ENCODE measurements around the gene MAPK8IP3.

The MAPK8IP3 gene

DNA sequence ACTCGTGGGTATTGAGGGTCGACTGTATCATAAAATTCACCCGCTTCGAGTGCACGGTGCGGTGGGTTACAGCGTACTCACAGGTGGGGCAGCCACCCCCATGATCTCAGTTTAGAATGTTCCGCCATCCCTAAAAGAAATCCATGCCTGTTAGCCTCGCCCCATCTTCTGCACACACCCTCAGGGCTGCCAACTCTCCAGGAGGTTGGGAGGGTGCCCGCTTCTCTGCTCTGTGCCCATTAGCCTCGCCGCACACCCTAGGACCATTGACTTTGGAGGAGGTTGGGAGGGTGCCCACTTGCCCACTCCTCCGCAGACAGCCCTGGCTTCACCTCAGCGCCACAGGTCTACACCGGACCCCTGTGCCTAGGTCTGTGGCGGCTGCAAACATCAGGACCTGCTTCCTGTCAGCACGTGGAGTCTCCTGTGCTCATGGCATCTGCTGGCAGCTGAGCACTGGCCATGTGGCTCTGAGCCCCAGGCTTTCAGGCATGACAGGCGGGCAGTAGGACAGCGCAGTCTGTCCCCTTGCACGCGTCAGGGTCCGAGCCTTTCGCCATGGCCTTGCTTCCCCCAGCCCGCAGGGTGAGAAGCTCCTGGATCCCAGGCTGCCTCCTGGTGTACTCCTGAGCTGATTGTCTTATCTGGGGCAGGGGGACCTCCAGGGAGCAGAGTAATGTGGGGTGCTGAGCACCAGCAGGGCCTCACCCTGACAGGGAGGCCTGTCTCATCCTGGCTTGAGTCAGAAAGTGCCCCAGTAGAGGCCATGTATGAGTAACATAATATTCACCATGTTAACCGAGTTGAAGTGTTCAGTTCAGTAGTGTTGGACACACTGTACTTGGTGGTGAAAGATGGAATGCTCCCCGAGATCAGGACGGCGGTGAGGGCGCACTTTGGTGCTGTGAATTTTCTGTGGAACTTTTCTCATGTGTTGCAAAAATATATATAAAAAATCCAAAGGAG is 43.4 kb downstream of the MAPK8IP3 start:
- no peak for DNase-seq
- intact Hi-C loops (cut with DNase I): no loop called here

DNA sequence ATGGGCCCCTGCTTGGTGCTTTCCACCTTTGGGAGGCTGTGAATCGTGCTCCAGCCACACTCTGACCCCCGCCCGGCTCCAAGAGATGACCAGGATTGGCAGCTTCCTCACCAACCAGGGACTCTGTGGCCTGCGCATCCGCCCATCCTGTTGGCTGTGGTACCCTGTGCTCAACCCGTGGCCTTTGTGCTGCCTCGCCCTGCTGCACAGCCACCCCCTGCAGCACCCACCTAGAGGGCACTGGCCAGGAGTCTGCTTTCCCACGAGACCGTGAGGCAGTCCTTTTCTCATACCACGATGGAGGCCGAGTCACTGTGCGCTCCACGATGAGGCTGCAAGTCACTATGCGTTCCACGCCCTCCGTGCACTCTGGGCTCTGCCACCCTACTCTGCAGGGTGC is 46.0 kb downstream of the MAPK8IP3 start:
- DNase-seq: no peak

DNA sequence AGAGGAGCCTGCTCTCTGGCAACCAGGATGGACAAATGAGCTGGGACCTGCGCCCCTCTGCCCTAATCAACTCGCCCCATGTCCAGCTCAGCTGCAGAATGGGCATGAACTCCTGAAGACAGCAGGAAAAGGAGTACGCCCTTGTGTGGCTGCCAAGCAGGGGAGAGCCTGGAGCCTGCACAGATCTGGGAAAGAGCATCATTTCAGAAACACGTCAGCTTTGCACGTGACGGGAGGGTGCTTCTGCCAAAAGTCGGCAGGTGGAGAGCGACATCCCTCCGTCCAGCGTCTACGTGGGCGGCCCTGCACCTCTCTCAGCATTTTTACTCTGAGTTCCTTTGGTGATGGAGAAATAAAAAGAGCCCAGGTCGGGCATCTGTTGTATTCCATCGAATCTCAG is 46.9 kb downstream of the MAPK8IP3 start:
- no peak for DNase-seq
- intact Hi-C loops (cut with DNase I): no loop called here

More for the DNA sequence above, 46.0 kb downstream of the MAPK8IP3 start:
- intact Hi-C loops (cut with DNase I): no loop called here

DNA sequence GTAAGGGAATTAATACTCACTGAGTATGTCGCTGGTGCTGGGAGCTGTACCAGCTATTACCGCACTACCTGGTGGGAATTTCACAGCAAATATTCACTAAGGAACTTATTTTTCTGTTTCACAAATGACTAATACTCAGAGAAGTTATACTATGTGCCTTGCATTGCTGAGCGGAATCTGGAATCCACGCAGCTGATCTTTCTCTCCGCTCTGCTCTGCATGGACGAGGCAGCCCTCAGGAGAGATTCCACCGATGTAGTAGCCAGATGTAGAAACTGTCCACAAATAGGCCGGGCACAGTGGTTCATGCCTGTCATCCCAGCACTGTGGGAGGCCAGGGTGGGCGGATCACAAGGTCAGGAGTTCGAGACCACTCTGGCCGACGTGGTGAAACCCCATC is 48.2 kb downstream of the MAPK8IP3 start:
- DNase-seq: peak in 3 of 42 donors; percentile 26 to 60 (median 28)
- intact Hi-C loops (cut with DNase I): no loop called here

DNA sequence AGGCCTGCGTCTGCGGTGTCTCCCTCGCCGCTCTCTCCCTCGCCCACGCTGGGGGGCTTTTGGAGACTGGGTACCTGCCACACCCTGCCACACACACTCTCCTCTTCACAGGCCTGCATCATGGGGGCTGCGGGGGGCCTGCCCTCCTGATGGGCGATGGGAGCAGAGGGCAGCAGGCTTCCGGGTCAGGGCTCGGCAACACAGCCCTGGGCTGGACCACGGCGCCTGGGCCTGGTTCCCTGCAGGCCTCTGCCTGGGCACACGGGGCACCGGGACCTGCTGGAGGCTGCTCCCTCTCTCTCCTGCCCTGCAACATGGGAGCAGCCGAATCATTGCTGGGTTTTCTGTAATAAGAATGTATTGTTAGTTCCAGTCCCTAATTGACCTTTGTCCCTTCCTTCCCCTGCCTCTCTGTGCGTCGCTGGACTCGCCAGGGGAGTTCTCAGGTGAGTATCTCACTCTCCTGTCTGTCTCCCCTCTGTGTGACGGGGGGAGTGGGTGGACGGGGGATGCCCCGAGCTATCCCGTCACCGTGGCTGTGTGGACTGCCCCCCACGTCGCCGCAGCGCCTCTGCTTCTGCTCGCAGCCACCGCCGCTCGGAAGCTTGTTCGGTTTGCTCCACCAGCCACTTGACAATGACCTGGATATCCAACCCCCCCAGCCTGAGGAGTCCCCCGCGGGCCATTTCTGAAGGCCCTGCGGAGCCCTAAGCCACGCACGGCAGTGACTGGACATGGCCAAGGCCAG is 51.9 kb downstream of the MAPK8IP3 start:
- intact Hi-C loops (cut with DNase I): no loop called here
- no peak for DNase-seq

DNA sequence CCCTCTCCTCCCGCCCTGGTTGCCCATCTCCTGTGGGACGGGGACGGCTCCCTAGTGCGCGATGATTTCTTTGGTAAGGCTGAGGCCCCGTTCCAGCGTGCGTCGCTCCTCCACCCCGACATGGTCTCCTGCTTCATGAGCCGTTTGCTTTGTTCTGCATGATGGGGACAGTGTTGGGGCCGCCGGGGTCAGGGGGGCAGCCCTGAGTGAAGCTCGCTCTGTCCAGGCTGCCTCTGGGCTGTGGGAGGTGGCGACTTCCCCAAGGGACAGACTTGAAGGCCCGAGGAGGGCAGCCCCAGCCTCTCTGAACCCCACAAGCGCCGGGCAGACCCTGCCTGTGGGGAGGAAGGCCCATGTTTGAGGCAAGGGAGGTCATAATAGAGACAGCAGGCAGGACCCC is 52.9 kb downstream of the MAPK8IP3 start:
- intact Hi-C loops (cut with DNase I): no loop called here
- DNase-seq: no peak

DNA sequence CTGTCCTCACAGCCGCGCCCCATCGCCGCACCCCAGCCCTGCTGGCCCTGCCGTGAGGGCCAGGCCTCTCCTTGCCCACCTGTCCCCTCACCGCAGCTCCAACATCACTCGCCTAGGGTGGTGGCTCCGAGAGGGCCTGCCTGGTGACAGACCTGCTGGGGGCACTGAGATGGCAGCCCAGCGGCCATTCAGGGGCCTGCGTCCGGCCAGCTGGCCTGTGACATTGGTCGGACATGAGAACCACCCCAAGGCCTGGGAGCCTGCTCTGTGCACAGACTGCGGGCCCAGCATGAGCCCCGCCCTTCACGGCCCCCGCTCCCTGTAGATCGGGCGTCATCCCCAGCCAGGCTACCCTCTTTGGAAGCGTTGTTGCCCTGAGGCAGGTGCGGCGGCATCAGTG is 53.5 kb downstream of the MAPK8IP3 start:
- intact Hi-C loops (cut with DNase I): no loop called here
- DNase-seq: no peak

DNA sequence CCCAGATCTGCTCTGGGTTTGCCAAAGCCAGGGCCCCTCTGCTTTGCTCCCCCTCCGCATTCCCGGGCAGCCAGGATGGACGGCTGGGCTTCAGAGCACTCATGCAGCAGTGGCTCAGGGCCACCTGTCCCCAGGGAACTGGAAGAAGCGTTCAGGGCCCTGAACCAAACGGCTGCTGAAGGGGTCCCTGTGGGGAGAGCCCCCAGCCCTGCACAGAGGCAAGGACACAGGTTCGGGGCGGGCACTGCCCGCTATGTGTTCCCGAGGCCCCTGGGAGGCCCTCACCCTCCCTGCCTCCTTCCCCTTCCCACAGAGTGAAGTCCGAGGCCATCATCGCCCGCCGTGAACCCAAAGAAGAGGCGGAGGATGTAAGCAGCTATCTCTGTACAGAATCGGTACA is 54.9 kb downstream of the MAPK8IP3 start:
- intact Hi-C loops (cut with DNase I): loop anchor here (10.0 kb wide), 1 partner anchor 56 kb away; the partner anchor contains the start of gene MAPK8IP3
- no peak for DNase-seq

DNA sequence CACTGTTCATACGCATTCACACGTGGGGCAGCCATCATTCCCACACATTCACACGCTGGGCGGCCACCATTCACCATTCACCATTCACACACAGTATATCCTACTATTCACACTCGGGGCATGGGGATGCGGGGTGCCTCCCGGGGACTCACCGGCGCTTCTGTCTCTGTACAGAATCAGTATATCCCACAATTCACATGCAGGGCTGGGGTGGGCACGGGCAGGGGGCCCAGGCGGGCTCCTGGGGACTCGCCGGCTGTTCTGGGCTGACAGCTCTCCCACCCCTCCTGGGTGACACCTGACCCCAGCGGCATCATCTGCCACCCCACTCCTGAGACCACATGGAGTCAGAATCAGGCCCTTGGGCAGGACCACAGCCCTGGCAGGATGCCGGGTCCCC is 55.8 kb downstream of the MAPK8IP3 start:
- intact Hi-C loops (cut with DNase I): loop anchor here (10.0 kb wide), 1 partner anchor 57 kb away; the partner anchor contains the start of gene MAPK8IP3
- DNase-seq: no peak

DNA sequence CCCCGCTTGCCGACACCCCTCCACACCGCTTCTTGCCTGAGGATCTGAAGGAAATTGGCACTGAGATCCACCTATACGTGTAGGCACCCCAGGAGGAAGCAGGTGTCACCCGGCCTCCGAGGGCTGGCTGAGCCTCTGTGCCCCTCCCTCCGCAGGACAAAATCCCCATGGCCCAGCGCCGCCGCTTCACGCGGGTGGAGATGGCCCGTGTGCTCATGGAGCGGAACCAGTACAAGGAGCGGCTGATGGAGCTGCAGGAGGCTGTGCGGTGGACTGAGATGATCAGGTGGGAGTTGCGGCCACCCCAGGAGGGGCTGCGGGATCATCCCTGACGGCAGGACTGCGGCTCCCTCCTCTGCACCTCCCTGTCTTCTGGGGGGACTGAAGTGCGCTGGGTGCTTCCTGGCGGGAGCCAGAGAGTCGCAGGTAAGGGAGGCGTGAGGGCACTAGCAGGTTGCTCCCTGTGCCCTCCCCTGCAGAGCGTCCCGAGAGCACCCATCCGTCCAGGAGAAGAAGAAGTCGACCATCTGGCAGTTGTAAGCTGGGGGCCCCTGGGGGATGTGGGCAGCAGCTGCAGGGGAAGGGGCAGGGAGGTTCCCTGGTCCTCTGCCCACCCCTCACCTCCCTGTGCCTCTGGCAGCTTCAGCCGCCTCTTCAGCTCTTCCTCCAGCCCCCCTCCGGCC is 56.3 kb downstream of the MAPK8IP3 start:
- DNase-seq: no peak
- intact Hi-C loops (cut with DNase I): loop anchor here (10.0 kb wide), 1 partner anchor 58 kb away; the partner anchor contains the start of gene MAPK8IP3

DNA sequence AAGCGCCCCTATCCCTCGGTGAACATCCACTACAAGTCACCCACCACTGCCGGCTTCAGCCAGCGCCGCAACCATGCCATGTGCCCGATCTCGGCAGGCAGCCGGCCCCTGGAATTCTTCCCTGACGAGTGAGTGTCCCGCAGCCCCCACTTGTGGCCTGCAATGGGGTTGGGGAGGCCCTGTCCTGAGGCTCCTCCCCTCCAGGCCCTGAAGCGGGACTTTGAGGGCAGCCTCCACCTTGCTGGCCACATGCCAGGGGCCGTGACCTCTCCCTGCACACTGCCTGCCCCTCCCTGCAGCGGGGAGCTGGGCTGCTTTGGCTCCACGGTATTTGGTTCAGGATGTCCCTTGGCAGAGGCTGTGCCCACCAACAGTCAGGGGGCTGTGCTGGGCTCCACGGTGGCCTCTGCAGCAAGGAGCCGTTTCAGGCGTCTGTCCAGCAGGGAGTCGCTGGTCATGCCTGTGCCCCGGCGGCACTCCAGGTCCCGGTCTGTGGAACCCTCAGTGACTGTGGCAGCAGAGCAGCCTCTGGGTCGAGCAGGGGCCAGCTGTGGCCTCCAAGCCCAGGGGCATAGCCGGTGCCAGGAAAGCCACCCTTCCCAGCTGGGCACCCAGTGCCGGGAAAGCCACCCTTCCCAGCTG is 57.0 kb downstream of the MAPK8IP3 start:
- intact Hi-C loops (cut with DNase I): loop anchor here (10.0 kb wide), 1 partner anchor 58 kb away; the partner anchor contains the start of gene MAPK8IP3
- DNase-seq: no peak

DNA sequence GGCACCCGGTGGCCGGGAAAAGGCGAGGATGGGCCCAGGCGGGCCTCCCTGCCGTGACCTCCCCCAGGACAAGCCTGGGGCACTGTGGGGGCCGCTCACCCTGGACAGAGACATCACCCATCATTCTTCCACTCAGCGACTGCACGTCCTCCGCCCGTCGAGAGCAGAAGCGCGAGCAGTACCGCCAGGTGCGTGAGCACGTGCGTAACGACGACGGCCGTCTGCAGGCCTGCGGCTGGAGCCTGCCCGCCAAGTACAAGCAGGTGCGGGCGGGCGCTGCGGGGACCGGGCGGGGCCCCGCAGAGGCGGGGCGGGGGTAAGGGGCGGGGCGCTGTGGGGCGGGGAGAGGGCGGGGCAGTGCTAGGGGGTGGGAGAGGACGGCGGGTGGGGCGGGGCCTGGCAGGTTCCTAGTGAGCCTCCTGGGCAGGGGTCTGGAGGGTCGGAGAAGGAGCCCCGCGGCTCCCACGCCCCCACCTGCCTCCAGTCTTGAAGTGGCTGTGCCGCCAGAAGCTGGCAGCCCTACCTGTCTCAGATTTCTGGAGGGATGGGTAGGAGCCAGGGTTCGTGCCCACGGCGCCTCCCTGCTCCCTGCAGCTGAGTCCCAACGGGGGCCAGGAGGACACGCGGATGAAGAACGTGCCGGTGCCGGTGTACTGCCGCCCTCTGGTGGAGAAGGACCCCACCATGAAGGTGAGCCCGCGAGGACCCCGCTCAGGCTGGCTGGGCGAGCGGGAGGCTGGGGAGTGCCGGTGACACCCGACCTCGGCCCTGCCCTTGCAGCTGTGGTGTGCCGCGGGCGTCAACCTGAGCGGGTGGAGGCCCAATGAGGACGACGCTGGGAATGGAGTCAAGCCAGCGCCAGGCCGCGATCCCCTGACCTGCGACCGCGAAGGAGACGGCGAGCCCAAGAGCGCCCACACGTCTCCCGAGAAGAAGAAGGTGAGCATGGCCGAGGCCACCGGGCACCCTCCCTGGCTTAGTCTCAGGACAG is 57.8 kb downstream of the MAPK8IP3 start:
- DNase-seq: peak in 23 of 42 donors; percentile 32 to 70 (median 48)
- intact Hi-C loops (cut with DNase I): loop anchor here (10.0 kb wide), 1 partner anchor 59 kb away; the partner anchor contains the start of gene MAPK8IP3

DNA sequence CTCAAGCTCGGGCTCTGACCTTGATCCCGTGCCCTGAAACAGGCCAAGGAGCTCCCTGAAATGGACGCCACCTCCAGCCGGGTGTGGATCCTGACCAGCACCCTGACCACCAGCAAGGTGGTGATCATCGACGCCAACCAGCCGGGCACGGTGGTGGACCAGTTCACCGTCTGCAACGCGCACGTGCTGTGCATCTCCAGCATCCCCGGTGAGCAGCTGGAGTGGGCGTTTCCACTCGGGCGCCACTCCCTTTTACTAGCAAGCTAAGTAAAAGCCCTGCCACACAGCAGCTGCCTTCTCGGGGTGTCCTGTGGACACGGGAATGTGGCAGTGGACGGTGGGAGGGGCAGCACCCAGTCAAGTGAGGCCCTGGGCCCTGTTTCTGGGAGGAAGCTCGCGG is 59.0 kb downstream of the MAPK8IP3 start:
- DNase-seq: peak in 12 of 42 donors; percentile 19 to 65 (median 42)
- intact Hi-C loops (cut with DNase I): loop anchor here (10.0 kb wide), 1 partner anchor 60 kb away; the partner anchor contains the start of gene MAPK8IP3

DNA sequence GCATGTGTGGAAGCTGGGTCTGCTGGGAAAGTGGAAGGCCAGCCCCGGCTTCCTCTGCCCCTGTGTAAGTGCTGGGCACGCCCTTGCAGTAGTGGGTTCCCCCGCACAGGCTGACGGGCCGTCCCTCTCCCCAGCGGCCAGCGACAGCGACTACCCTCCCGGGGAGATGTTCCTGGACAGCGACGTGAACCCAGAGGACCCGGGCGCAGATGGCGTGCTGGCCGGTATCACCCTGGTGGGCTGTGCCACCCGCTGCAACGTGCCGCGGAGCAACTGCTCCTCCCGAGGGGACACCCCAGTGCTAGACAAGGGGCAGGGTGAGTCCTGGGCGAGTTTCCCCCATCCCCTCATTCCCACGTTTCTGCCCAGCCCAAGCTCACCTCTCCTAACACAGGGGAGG is 59.8 kb downstream of the MAPK8IP3 start:
- no peak for DNase-seq
- intact Hi-C loops (cut with DNase I): loop anchor here (10.0 kb wide), 1 partner anchor 61 kb away; the partner anchor contains the start of gene MAPK8IP3

DNA sequence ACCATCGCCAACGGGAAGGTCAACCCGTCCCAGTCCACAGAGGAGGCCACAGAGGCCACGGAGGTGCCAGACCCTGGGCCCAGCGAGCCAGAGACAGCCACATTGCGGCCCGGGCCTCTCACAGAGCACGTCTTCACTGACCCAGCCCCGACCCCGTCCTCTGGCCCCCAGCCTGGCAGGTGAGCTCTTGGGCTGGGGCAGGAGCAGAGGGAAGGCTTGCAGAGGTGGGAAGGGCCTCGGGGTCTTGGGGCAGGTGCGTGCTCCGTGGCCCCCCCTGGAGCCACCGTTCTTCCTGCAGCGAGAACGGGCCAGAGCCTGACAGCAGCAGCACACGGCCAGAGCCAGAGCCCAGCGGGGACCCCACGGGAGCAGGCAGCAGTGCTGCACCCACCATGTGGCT is 60.2 kb downstream of the MAPK8IP3 start:
- no peak for DNase-seq
- intact Hi-C loops (cut with DNase I): loop anchor here (10.0 kb wide), 1 partner anchor 61 kb away; the partner anchor contains the start of gene MAPK8IP3

DNA sequence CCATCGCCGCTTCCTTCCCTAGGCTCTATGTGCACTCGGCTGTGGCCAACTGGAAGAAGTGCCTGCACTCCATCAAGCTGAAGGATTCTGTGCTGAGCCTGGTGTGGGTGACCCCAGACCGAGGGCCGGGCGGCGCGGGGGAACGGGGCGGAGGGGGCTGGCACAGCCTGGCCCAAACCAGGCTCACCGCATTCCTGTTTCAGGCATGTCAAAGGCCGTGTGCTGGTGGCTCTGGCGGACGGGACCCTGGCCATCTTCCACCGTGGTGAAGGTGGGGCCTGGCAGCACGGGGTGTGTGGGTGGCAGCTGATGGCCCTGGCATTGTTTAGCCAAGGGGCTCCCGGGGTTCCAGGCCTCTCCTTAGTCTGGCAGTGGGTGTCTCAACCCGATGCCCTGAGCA is 60.7 kb downstream of the MAPK8IP3 start:
- no peak for DNase-seq

More for the DNA sequence above, 60.7 kb downstream of the MAPK8IP3 start:
- intact Hi-C loops (cut with DNase I): loop anchor here (10.0 kb wide), 1 partner anchor 62 kb away; the partner anchor contains the start of gene MAPK8IP3

Measured in head of caudate nucleus (tissue), 42 donors.